UCSD-AML1 (cell line): ENCODE results near the gene QSOX2.
A peak's percentile ranks its signal among the peaks of the same experiment; 100 is the strongest.

Source experiments
- DNase-seq: peaks from one replicate; lab custom pipeline; 2025; ENCODE audit not compliant: unreplicated experiment; lab: John Stamatoyannopoulos, UW

The QSOX2 gene

GRCh38 chr9:136178061-136178772 is 67.4 kb downstream of the QSOX2 start:
- no peak for DNase-seq

- DNase-seq: no peak
These were observed 68.4 kb downstream of the QSOX2 start for GRCh38 chr9:136177224-136177623.

- DNase-seq: no peak
These were observed 69.9 kb downstream of the QSOX2 start for GRCh38 chr9:136175616-136176197.

GRCh38 chr9:136174779-136175615 is 70.6 kb downstream of the QSOX2 start:
- DNase-seq: no peak

- no peak for DNase-seq
These were observed 71.8 kb downstream of the QSOX2 start for GRCh38 chr9:136173648-136174290.

GRCh38 chr9:136172412-136173079 is 73.1 kb downstream of the QSOX2 start:
- DNase-seq: no peak

- no peak for DNase-seq
These were observed 73.7 kb downstream of the QSOX2 start for GRCh38 chr9:136171801-136172411.

- no peak for DNase-seq
These were observed 74.4 kb downstream of the QSOX2 start for GRCh38 chr9:136171009-136171800.

GRCh38 chr9:136170006-136170901 is 75.4 kb downstream of the QSOX2 start:
- DNase-seq: peak; percentile 52

- DNase-seq: no peak
These were observed 76.1 kb downstream of the QSOX2 start for GRCh38 chr9:136169495-136169894.

GRCh38 chr9:136163248-136163850 is 82.3 kb downstream of the QSOX2 start:
- DNase-seq: no peak

GRCh38 chr9:136160995-136161610 is 84.5 kb downstream of the QSOX2 start:
- DNase-seq: no peak

- no peak for DNase-seq
These were observed 85.2 kb downstream of the QSOX2 start for GRCh38 chr9:136160381-136160841.

- DNase-seq: no peak
These were observed 85.8 kb downstream of the QSOX2 start for GRCh38 chr9:136159851-136160250.

- DNase-seq: no peak
These were observed 87.9 kb downstream of the QSOX2 start for GRCh38 chr9:136157477-136158265.
